Suprapubic skin (tissue), 4 donors: ENCODE measurements around the gene PLLP.

Experiments used
- POLR2A ChIP-seq, 2 donors: fragments of 450-650 bp; IDR thresholded peaks; one replicate each; pipeline ENCODE4 v1.6.1; 2017; ENCODE audit warnings: antibody characterized with exemption in 2 of 2, mild to moderate bottlenecking in 2 of 2, moderate library complexity in 2 of 2
- POLR2AphosphoS5 ChIP-seq, 3 donors: sonication (generic); formaldehyde crosslinking; IDR thresholded peaks; one replicate each; pipeline ENCODE4 v1.6.1; 2017; ENCODE audit warnings: antibody characterized with exemption in 3 of 3
- TF ChIP-seq, protein P1 (sequence below), 2 donors: fragments of 200-600 bp in 1 of 2; fragments of 450-650 bp in 1 of 2; sonication (generic) in 1 of 2; IDR thresholded peaks; one replicate each; pipeline ENCODE4 v1.5.1; 2016 to 2019; ENCODE audit warnings: antibody characterized with exemption in 2 of 2, mild to moderate bottlenecking in 1 of 2, moderate library complexity in 1 of 2

- TF ChIP-seq POLR2AphosphoS5 (IDR thresholded peaks at IDR 0.05) (no peak), POLR2A (IDR thresholded peaks at IDR 0.05) (no peak)
- TF ChIP-seq, protein P1, sequence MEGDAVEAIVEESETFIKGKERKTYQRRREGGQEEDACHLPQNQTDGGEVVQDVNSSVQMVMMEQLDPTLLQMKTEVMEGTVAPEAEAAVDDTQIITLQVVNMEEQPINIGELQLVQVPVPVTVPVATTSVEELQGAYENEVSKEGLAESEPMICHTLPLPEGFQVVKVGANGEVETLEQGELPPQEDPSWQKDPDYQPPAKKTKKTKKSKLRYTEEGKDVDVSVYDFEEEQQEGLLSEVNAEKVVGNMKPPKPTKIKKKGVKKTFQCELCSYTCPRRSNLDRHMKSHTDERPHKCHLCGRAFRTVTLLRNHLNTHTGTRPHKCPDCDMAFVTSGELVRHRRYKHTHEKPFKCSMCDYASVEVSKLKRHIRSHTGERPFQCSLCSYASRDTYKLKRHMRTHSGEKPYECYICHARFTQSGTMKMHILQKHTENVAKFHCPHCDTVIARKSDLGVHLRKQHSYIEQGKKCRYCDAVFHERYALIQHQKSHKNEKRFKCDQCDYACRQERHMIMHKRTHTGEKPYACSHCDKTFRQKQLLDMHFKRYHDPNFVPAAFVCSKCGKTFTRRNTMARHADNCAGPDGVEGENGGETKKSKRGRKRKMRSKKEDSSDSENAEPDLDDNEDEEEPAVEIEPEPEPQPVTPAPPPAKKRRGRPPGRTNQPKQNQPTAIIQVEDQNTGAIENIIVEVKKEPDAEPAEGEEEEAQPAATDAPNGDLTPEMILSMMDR (IDR thresholded peaks at IDR 0.05): no peak
Observed at GRCh38 chr16:57213462-57213861, 71.0 kb downstream of the PLLP start.
